ENCODE results near the gene MGAT5.

The MGAT5 gene

GRCh38 chr2:134252092-134252750 lies 1.7 kb upstream of the MGAT5 start:
- H3K4me1 ChIP-seq (ENCODE audit: control insufficient read depth in 1 of 2, insufficient read depth in 2 of 2, low read length in 2 of 2), result peaks cover 38 to 42% of the 10 kb centered on the region in 2 donors
- no peaks in the 10 kb centered on the region for H3K9me3 ChIP-seq (ENCODE audit: control insufficient read depth in 1 of 2, low read length in 2 of 2)
- no peak overlapping the region for H3K9ac ChIP-seq (ENCODE audit: low read depth in 1 of 2, low read length in 2 of 2)
- no peak overlapping the region for H3K4me3 ChIP-seq (ENCODE audit: low read depth in 1 of 2, low read length in 2 of 2)
- H3K27me3 ChIP-seq (ENCODE audit: control insufficient read depth in 1 of 2, insufficient read depth in 2 of 2, low read length in 2 of 2), result no peaks in the 10 kb centered on the region
- H3K36me3 ChIP-seq (ENCODE audit: control insufficient read depth in 1 of 2, insufficient read depth in 2 of 2, low read length in 2 of 2), result peaks cover 5 to 16% of the 10 kb centered on the region in 2 donors
- H3K27ac ChIP-seq (ENCODE audit: low read depth, low read length), result no peak overlapping the region

DNA sequence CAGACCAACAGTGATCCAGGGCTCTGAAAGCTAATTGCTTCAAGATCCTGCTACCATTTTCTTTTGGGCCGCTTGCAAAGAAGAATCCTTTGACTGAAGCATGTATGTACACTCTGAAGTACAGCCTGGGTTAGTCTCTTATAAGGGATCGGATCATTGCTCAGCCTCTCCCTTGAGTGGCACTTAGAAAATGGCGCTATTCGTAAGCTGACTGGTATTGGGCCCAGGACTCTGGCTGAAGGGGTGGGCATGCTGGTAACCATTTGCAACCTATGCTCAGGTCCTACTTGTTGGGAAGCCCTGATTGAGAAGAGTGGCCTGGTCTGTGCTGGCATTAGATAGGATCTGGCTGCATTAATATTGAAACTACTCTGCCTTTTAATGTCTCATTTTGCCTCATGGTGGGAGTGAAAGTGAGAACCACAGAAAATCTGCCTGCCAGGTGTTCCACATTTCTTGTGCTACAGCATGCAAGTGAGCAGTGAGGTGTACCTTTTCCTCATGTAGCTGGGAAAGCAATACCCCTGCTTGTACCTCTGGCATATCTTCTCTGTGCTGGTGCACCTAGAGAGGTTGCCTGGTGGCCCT lies 661 bp upstream of the MGAT5 start:
- no peak overlapping the region for H3K27ac ChIP-seq (ENCODE audit: low read depth, low read length)
- H3K4me1 ChIP-seq (ENCODE audit: control insufficient read depth in 1 of 2, insufficient read depth in 2 of 2, low read length in 2 of 2), result peaks cover 38 to 49% of the 10 kb centered on the region in 2 donors
- H3K27me3 ChIP-seq (ENCODE audit: control insufficient read depth in 1 of 2, insufficient read depth in 2 of 2, low read length in 2 of 2), result no peaks in the 10 kb centered on the region
- no peak overlapping the region for H3K9ac ChIP-seq (ENCODE audit: low read depth in 1 of 2, low read length in 2 of 2)
- H3K36me3 ChIP-seq (ENCODE audit: control insufficient read depth in 1 of 2, insufficient read depth in 2 of 2, low read length in 2 of 2), result peaks cover 5 to 16% of the 10 kb centered on the region in 2 donors
- H3K9me3 ChIP-seq (ENCODE audit: control insufficient read depth in 1 of 2, low read length in 2 of 2), result no peaks in the 10 kb centered on the region
- H3K4me3 ChIP-seq (ENCODE audit: low read depth in 1 of 2, low read length in 2 of 2), result no peak overlapping the region

DNA sequence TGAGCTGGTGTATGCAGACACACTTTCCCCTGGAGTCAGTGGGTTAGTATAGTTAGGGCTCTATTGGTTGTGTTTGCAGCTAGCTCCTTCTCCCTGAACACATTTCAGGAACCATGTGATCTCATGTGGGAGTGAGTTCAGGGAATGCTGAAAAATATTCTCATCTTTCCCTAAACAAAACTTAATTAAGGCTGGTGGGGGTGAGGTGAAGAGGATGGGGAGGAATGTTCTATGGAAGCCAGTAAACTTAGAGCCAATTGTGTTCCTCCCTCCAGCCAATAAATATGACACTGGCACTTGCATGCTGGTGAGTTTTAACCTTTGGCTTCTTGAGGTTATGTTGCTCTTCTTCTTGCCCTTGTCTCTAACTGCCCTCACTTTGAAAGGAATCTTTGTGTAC lies 952 bp downstream of the MGAT5 start:
- no peak overlapping the region for H3K4me3 ChIP-seq (ENCODE audit: low read depth in 1 of 2, low read length in 2 of 2)
- H3K9me3 ChIP-seq (ENCODE audit: control insufficient read depth in 1 of 2, low read length in 2 of 2), result no peaks in the 10 kb centered on the region
- H3K9ac ChIP-seq (ENCODE audit: low read depth in 1 of 2, low read length in 2 of 2), result no peak overlapping the region
- peaks cover 44 to 57% of the 10 kb centered on the region in 2 donors for H3K4me1 ChIP-seq (ENCODE audit: control insufficient read depth in 1 of 2, insufficient read depth in 2 of 2, low read length in 2 of 2)
- H3K27me3 ChIP-seq (ENCODE audit: control insufficient read depth in 1 of 2, insufficient read depth in 2 of 2, low read length in 2 of 2), result no peaks in the 10 kb centered on the region
- peaks cover 5 to 20% of the 10 kb centered on the region in 2 donors for H3K36me3 ChIP-seq (ENCODE audit: control insufficient read depth in 1 of 2, insufficient read depth in 2 of 2, low read length in 2 of 2)
- no peak overlapping the region for H3K27ac ChIP-seq (ENCODE audit: low read depth, low read length)

GRCh38 chr2:134256956-134257355 lies 3.1 kb downstream of the MGAT5 start:
- Histone ChIP-seq H3K36me3 (ENCODE audit: control insufficient read depth in 1 of 2, insufficient read depth in 2 of 2, low read length in 2 of 2) (peaks cover 5 to 14% of the 10 kb centered on the region in 2 donors), H3K27me3 (ENCODE audit: control insufficient read depth in 1 of 2, insufficient read depth in 2 of 2, low read length in 2 of 2) (no peaks in the 10 kb centered on the region), H3K9ac (ENCODE audit: low read depth in 1 of 2, low read length in 2 of 2) (no peak overlapping the region), H3K4me3 (ENCODE audit: low read depth in 1 of 2, low read length in 2 of 2) (no peak overlapping the region), H3K4me1 (ENCODE audit: control insufficient read depth in 1 of 2, insufficient read depth in 2 of 2, low read length in 2 of 2) (peaks cover 52 to 62% of the 10 kb centered on the region in 2 donors), H3K9me3 (ENCODE audit: control insufficient read depth in 1 of 2, low read length in 2 of 2) (no peaks in the 10 kb centered on the region), H3K27ac (ENCODE audit: low read depth, low read length) (no peak overlapping the region)

DNA sequence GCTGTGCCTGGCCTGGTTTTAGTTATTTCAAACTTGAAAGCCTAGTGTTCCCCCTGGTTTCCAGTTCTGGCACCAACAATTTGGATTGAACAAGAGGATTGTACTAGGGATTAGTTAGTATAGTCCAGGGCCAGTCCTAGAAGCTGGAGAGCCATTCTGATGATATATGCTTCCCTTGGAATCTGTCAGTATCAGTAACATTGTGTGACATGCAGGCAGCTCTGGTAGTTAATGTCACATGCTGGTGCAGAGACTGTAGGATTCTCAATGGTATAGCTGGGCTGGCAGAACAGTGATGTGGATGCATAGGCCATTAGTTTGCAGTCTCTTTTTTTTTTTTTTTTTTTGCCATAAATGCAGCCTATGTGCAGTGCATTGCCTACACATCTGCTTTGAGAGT lies 3.6 kb downstream of the MGAT5 start:
- no peak overlapping the region for H3K9ac ChIP-seq (ENCODE audit: low read depth in 1 of 2, low read length in 2 of 2)
- H3K4me3 ChIP-seq (ENCODE audit: low read depth in 1 of 2, low read length in 2 of 2), result no peak overlapping the region
- no peak overlapping the region for H3K27ac ChIP-seq (ENCODE audit: low read depth, low read length)
- H3K27me3 ChIP-seq (ENCODE audit: control insufficient read depth in 1 of 2, insufficient read depth in 2 of 2, low read length in 2 of 2), result no peaks in the 10 kb centered on the region
- H3K36me3 ChIP-seq (ENCODE audit: control insufficient read depth in 1 of 2, insufficient read depth in 2 of 2, low read length in 2 of 2), result peaks cover 5 to 14% of the 10 kb centered on the region in 2 donors
- peaks cover 51 to 57% of the 10 kb centered on the region in 2 donors for H3K4me1 ChIP-seq (ENCODE audit: control insufficient read depth in 1 of 2, insufficient read depth in 2 of 2, low read length in 2 of 2)
- no peaks in the 10 kb centered on the region for H3K9me3 ChIP-seq (ENCODE audit: control insufficient read depth in 1 of 2, low read length in 2 of 2)

- Histone ChIP-seq H3K9me3 (ENCODE audit: control insufficient read depth in 1 of 2, low read length in 2 of 2) (no peaks in the 10 kb centered on the region), H3K9ac (ENCODE audit: low read depth in 1 of 2, low read length in 2 of 2) (no peak overlapping the region), H3K4me3 (ENCODE audit: low read depth in 1 of 2, low read length in 2 of 2) (no peak overlapping the region), H3K27ac (ENCODE audit: low read depth, low read length) (no peak overlapping the region), H3K4me1 (ENCODE audit: control insufficient read depth in 1 of 2, insufficient read depth in 2 of 2, low read length in 2 of 2) (peaks cover 56% of the 10 kb centered on the region in 2 donors), H3K36me3 (ENCODE audit: control insufficient read depth in 1 of 2, insufficient read depth in 2 of 2, low read length in 2 of 2) (peaks cover 5 to 14% of the 10 kb centered on the region in 2 donors), H3K27me3 (ENCODE audit: control insufficient read depth in 1 of 2, insufficient read depth in 2 of 2, low read length in 2 of 2) (no peaks in the 10 kb centered on the region)
These were observed 4.3 kb downstream of the MGAT5 start for GRCh38 chr2:134257965-134258683.

- Histone ChIP-seq H3K4me1 (ENCODE audit: control insufficient read depth in 1 of 2, insufficient read depth in 2 of 2, low read length in 2 of 2) (peaks cover 49% of the 10 kb centered on the region in 2 donors), H3K9me3 (ENCODE audit: control insufficient read depth in 1 of 2, low read length in 2 of 2) (no peaks in the 10 kb centered on the region), H3K27me3 (ENCODE audit: control insufficient read depth in 1 of 2, insufficient read depth in 2 of 2, low read length in 2 of 2) (no peaks in the 10 kb centered on the region), H3K36me3 (ENCODE audit: control insufficient read depth in 1 of 2, insufficient read depth in 2 of 2, low read length in 2 of 2) (peaks cover 5 to 14% of the 10 kb centered on the region in 2 donors), H3K4me3 (ENCODE audit: low read depth in 1 of 2, low read length in 2 of 2) (no peak overlapping the region), H3K9ac (ENCODE audit: low read depth in 1 of 2, low read length in 2 of 2) (no peak overlapping the region), H3K27ac (ENCODE audit: low read depth, low read length) (no peak overlapping the region)
These were observed 5.0 kb downstream of the MGAT5 start for GRCh38 chr2:134258684-134259388.

DNA sequence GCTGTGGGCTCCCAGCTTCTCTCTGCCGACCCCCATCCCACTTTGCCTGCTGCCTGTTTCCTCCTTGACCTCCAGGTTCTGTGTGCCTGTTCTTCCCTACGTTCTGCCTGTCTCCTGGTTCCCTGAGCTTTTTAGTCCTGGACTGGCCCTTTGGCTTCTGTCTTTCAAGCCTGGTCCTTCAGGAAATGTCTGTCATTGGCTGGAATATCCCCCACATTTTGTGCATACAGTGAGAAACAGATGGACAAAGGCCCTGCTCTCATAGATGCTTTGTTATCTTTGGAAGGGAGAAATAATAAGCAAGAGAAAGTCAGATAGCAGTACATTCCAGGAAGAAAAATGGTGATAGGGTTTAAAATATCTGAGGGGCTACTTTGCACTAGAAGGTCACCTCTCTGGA lies 5.7 kb downstream of the MGAT5 start:
- Histone ChIP-seq H3K9ac (ENCODE audit: low read depth in 1 of 2, low read length in 2 of 2) (no peak overlapping the region), H3K4me3 (ENCODE audit: low read depth in 1 of 2, low read length in 2 of 2) (no peak overlapping the region)

DNA sequence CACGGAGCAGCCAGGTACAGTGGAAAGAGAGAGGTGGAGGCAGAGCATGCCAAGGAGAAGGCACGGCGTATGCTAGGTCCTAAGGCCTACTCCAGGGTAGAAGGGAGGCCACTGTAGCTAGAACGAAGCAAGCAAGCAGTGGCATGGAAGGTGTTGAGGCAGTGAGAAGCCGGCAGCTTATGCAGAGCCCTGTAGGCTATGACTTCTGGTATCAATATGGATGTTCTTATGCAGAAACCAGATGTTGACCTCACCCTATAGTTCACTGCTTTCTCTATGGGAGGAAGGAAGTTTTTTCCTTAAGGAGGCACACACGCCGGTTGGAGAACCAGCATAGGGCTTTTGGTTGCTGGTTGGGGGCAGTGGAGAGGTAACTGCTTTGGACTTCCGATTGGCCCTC lies 6.1 kb downstream of the MGAT5 start:
- H3K4me1 ChIP-seq (ENCODE audit: control insufficient read depth in 1 of 2, insufficient read depth in 2 of 2, low read length in 2 of 2), result peaks cover 42 to 48% of the 10 kb centered on the region in 2 donors
- H3K27me3 ChIP-seq (ENCODE audit: control insufficient read depth in 1 of 2, insufficient read depth in 2 of 2, low read length in 2 of 2), result no peaks in the 10 kb centered on the region
- H3K9ac ChIP-seq (ENCODE audit: low read depth in 1 of 2, low read length in 2 of 2), result no peak overlapping the region
- H3K27ac ChIP-seq (ENCODE audit: low read depth, low read length), result no peak overlapping the region
- peaks cover 0 to 4% of the 10 kb centered on the region in 2 donors for H3K36me3 ChIP-seq (ENCODE audit: control insufficient read depth in 1 of 2, insufficient read depth in 2 of 2, low read length in 2 of 2)
- H3K9me3 ChIP-seq (ENCODE audit: control insufficient read depth in 1 of 2, low read length in 2 of 2), result no peaks in the 10 kb centered on the region
- H3K4me3 ChIP-seq (ENCODE audit: low read depth in 1 of 2, low read length in 2 of 2), result no peak overlapping the region

More for the DNA sequence above, 5.7 kb downstream of the MGAT5 start:
- Histone ChIP-seq H3K27me3 (ENCODE audit: control insufficient read depth in 1 of 2, insufficient read depth in 2 of 2, low read length in 2 of 2) (no peaks in the 10 kb centered on the region), H3K27ac (ENCODE audit: low read depth, low read length) (no peak overlapping the region), H3K4me1 (ENCODE audit: control insufficient read depth in 1 of 2, insufficient read depth in 2 of 2, low read length in 2 of 2) (peaks cover 46 to 48% of the 10 kb centered on the region in 2 donors), H3K9me3 (ENCODE audit: control insufficient read depth in 1 of 2, low read length in 2 of 2) (no peaks in the 10 kb centered on the region), H3K36me3 (ENCODE audit: control insufficient read depth in 1 of 2, insufficient read depth in 2 of 2, low read length in 2 of 2) (peaks cover 2 to 8% of the 10 kb centered on the region in 2 donors)

DNA sequence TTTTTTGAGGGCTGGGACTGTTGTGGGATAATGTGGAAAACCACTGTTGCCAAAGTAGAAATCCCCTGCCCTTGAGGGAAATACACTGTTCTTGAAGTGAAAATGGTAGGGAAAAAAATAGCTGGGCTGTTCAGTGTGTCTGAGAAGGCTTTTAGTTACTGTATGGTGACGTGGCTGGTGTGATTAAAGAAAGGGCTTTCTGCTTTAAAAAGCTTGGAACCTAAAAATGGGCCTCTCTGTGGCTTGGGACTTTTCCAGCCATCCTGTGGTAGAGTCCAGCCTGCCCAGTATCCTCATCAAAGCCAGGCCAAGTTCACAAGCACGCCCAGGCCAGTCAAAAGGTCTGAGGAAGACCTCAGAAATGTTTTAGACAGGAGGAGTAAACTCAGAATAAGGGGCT lies 6.8 kb downstream of the MGAT5 start:
- Histone ChIP-seq H3K9ac (ENCODE audit: low read depth in 1 of 2, low read length in 2 of 2) (no peak overlapping the region), H3K36me3 (ENCODE audit: control insufficient read depth in 1 of 2, insufficient read depth in 2 of 2, low read length in 2 of 2) (peaks cover 0 to 4% of the 10 kb centered on the region in 2 donors), H3K27ac (ENCODE audit: low read depth, low read length) (no peak overlapping the region), H3K4me1 (ENCODE audit: control insufficient read depth in 1 of 2, insufficient read depth in 2 of 2, low read length in 2 of 2) (peaks cover 42 to 48% of the 10 kb centered on the region in 2 donors), H3K27me3 (ENCODE audit: control insufficient read depth in 1 of 2, insufficient read depth in 2 of 2, low read length in 2 of 2) (no peaks in the 10 kb centered on the region), H3K9me3 (ENCODE audit: control insufficient read depth in 1 of 2, low read length in 2 of 2) (no peaks in the 10 kb centered on the region), H3K4me3 (ENCODE audit: low read depth in 1 of 2, low read length in 2 of 2) (no peak overlapping the region)

Data from duodenal mucosa (tissue), 2 donors.